CD14-positive monocyte (primary cell): ENCODE data around the gene SPTSSB. TPM values are rescaled to one million over a fixed set of nuclear protein-coding genes. Genes with fewer than 3 reads are reported as not detected.
A peak's percentile ranks its signal among the peaks of the same experiment; 100 is the strongest.

Experiments
- DNase-seq, 3 donors: peaks; one replicate each; pipeline ENCODE4 v3.0.0-alpha.2; 2011 to 2022
- H2AFZ ChIP-seq: 2 replicates; pipeline ENCODE4 v1.6.0; 2012; ENCODE audit warnings: mild to moderate bottlenecking, low read depth, low read length, inconsistent platforms; ENCODE audit not compliant: insufficient read depth, poor library complexity, severe bottlenecking
- H3K27ac ChIP-seq, 2 donors: 1 replicate in 1 of 2; 2 replicates in 1 of 2; pipeline ENCODE4 v1.5.1; 2012 to 2013; ENCODE audit warnings: low read length in 2 of 2, control low read depth in 1 of 2, inconsistent platforms in 1 of 2, low read depth in 1 of 2, mild to moderate bottlenecking in 1 of 2
- H3K27me3 ChIP-seq, 2 donors: one replicate each; pipeline versions ENCODE4 v1.6.0 to v1.6.1; 2011 to 2013; ENCODE audit warnings: low read length in 2 of 2; ENCODE audit not compliant: control insufficient read depth in 2 of 2, insufficient read depth in 2 of 2
- H3K36me3 ChIP-seq, 2 donors: replicated peaks in 1 of 2; 1 replicate in 1 of 2; 2 replicates in 1 of 2; pipeline versions ENCODE4 v1.5.1 to v1.6.1; 2012 to 2013; ENCODE audit warnings: low read length in 2 of 2, control low read depth in 1 of 2, inconsistent platforms in 1 of 2, mild to moderate bottlenecking in 1 of 2; ENCODE audit not compliant: insufficient read depth in 2 of 2, control insufficient read depth in 1 of 2
- H3K4me1 ChIP-seq, 2 donors: 1 replicate in 1 of 2; 2 replicates in 1 of 2; pipeline versions ENCODE4 v1.5.1 to v1.6.1; 2012 to 2013; ENCODE audit warnings: low read length in 2 of 2, control low read depth in 1 of 2, inconsistent platforms in 1 of 2, mild to moderate bottlenecking in 1 of 2, moderate library complexity in 1 of 2; ENCODE audit not compliant: insufficient read depth in 2 of 2, control insufficient read depth in 1 of 2
- H3K4me2 ChIP-seq: replicated peaks from 2 replicates; pipeline ENCODE3; 2012; ENCODE audit warnings: low read length, moderate library complexity, mild to moderate bottlenecking; ENCODE audit not compliant: poor library complexity, severe bottlenecking; ENCODE audit errors: extremely low read depth
- H3K4me3 ChIP-seq, 3 experiments: fragments of 200-600 bp in 1 of 3; sonication (generic) in 1 of 3; replicated peaks in 1 of 3; 1 replicate in 2 of 3; 2 replicates in 1 of 3; pipeline ENCODE4 v1.5.1; 2011 to 2013; ENCODE audit warnings: low read length in 3 of 3, mild to moderate bottlenecking in 3 of 3, control low read depth in 2 of 3, low read depth in 2 of 3, inconsistent platforms in 1 of 3, moderate library complexity in 1 of 3
- H3K79me2 ChIP-seq: 2 replicates; pipeline ENCODE4 v1.6.0; 2012; ENCODE audit warnings: mild to moderate bottlenecking, control low read depth, inconsistent platforms, low read length, moderate library complexity; ENCODE audit not compliant: insufficient read depth
- H3K9ac ChIP-seq: 2 replicates; pipeline ENCODE4 v1.6.0; 2017; ENCODE audit warnings: low read length, mild to moderate bottlenecking; ENCODE audit not compliant: insufficient read depth, poor library complexity, severe bottlenecking
- H3K9me3 ChIP-seq, 2 donors: replicated peaks in 1 of 2; 1 replicate in 1 of 2; 2 replicates in 1 of 2; pipeline versions ENCODE4 v1.5.1 to v1.6.1; 2012 to 2013; ENCODE audit warnings: low read length in 2 of 2, control low read depth in 1 of 2; ENCODE audit not compliant: control insufficient read depth in 1 of 2, insufficient read depth in 1 of 2
- H4K20me1 ChIP-seq: 2 replicates; pipeline ENCODE4 v1.6.0; 2012; ENCODE audit warnings: mild to moderate bottlenecking, low read length, control low read depth, moderate library complexity; ENCODE audit not compliant: insufficient read depth
- H3K27ac Mint-ChIP-seq, 7 donors: one replicate each; pipeline ENCODE4 v1.8.0; 2020; ENCODE audit warnings: mild to moderate bottlenecking in 7 of 7, mixed read lengths in 7 of 7, moderate library complexity in 6 of 7, inconsistent platforms in 2 of 7
- H3K27me3 Mint-ChIP-seq, 3 donors: one replicate each; pipeline ENCODE4 v1.8.0; 2021 to 2022; ENCODE audit warnings: low read depth in 3 of 3, mild to moderate bottlenecking in 3 of 3, mixed read lengths in 3 of 3, moderate library complexity in 3 of 3, inconsistent platforms in 1 of 3
- H3K36me3 Mint-ChIP-seq, 2 donors: one replicate each; pipeline ENCODE4 v1.8.0; 2020; ENCODE audit warnings: mixed read lengths in 2 of 2, inconsistent platforms in 1 of 2, mild to moderate bottlenecking in 1 of 2
- H3K4me1 Mint-ChIP-seq: one replicate; pipeline ENCODE4 v1.8.0; 2020; ENCODE audit warnings: mild to moderate bottlenecking, mixed read lengths
- H3K4me3 Mint-ChIP-seq, 2 donors: one replicate each; pipeline ENCODE4 v1.8.0; 2020; ENCODE audit warnings: mild to moderate bottlenecking in 2 of 2, mixed read lengths in 2 of 2, moderate library complexity in 1 of 2
- H3K9me3 Mint-ChIP-seq, 7 donors: one replicate each; pipeline ENCODE4 v1.8.0; 2020 to 2022; ENCODE audit warnings: mixed read lengths in 7 of 7, mild to moderate bottlenecking in 6 of 7, moderate library complexity in 6 of 7, inconsistent platforms in 2 of 7
- WGBS: methylation state at CpG from one replicate; pipeline ENCODE4 v1.1.5; 2013; ENCODE audit warnings: missing lambda C conversion rate; ENCODE audit not compliant: insufficient coverage; 5-methylcytosine and 5-hydroxymethylcytosine counted together
- intact Hi-C, 2 donors: fragments of 100-400 bp; cut with micrococcal nuclease; formaldehyde crosslinking; loops; one replicate each; pipeline versions ENCODE4 v1.15.0 to v1.15.1; 2023
- polyA plus RNA-seq, 3 donors: library from polyadenylated mRNA; depleted of rRNA in 1 of 3; unstranded in 2 of 3; stranded (reverse) in 1 of 3; fragments of 300-500 nt in 2 of 3; fragments of >200 nt in 1 of 3; fragmentation: Illumina TruSeq in 2 of 3; gene quantifications; 1 replicate in 2 of 3; 2 replicates in 1 of 3; pipeline ENCODE4 v1.2.3, GENCODE V29; 2012 to 2021
- TF ChIP-seq, protein P1 (sequence below): fragments of 200-600 bp; IDR thresholded peaks from one replicate; pipeline ENCODE4 v1.8.0; 2022; ENCODE audit warnings: antibody characterized with exemption, mild to moderate bottlenecking

SPTSSB gene
- polyA plus RNA-seq, 3 donors, result not detected

- Histone ChIP-seq H3K9me3 (peaks cover 0 to 9% of the 10 kb centered on the region in 2 donors), H2AFZ (no peak overlapping the region), H4K20me1 (no peaks in the 10 kb centered on the region), H3K4me3 (no peak overlapping the region), H3K4me1 (peaks cover 18 to 19% of the 10 kb centered on the region in 2 donors), H3K4me2 (no peak overlapping the region), H3K27ac (no peak overlapping the region), H3K27me3 (peaks cover 51 to 63% of the 10 kb centered on the region in 2 donors), H3K79me2 (no peaks in the 10 kb centered on the region), H3K9ac (no peak overlapping the region), H3K36me3 (no peaks in the 10 kb centered on the region)
- H3K9me3 Mint-ChIP-seq, result peaks cover 0 to 15% (median 6%) of the 10 kb centered on the region in 7 donors
- no peak overlapping the region for H3K27ac Mint-ChIP-seq
- TF ChIP-seq, protein P1, sequence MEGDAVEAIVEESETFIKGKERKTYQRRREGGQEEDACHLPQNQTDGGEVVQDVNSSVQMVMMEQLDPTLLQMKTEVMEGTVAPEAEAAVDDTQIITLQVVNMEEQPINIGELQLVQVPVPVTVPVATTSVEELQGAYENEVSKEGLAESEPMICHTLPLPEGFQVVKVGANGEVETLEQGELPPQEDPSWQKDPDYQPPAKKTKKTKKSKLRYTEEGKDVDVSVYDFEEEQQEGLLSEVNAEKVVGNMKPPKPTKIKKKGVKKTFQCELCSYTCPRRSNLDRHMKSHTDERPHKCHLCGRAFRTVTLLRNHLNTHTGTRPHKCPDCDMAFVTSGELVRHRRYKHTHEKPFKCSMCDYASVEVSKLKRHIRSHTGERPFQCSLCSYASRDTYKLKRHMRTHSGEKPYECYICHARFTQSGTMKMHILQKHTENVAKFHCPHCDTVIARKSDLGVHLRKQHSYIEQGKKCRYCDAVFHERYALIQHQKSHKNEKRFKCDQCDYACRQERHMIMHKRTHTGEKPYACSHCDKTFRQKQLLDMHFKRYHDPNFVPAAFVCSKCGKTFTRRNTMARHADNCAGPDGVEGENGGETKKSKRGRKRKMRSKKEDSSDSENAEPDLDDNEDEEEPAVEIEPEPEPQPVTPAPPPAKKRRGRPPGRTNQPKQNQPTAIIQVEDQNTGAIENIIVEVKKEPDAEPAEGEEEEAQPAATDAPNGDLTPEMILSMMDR, result no peak
- DNase-seq, result no peak
- intact Hi-C loops, result no loop called here
- H3K4me1 Mint-ChIP-seq, result peaks cover 19% of the 10 kb centered on the region
- peaks cover 59 to 68% (median 66%) of the 10 kb centered on the region in 3 donors for H3K27me3 Mint-ChIP-seq
- H3K36me3 Mint-ChIP-seq, result peaks cover 5 to 8% of the 10 kb centered on the region in 2 donors
- peak overlapping the region in 1 of 2 donors; percentile 47 for H3K4me3 Mint-ChIP-seq
- WGBS, result no CpG with 5 or more reads among the region's 3 CpGs
Observed at GRCh38 chr3:161369531-161369930, 1.8 kb downstream of the SPTSSB start.

DNA sequence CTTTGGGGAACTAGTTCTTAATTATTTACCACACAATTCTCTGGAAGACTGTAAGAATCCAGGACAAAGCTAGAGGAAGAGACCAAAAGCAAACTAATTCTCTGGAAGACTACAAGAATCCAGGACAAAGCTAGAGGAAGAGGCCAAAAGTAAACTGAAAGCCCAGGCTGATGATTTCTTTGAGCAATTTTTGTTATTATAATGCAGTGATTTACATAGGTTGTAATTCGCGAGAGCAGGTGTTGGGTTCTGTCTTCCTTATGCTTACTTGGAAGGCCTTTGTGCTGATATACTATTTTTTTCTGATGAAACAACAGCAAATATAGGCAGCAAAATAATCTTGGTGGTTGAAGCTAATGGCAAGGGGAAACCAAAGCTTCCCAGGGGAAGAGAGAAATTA, 5.2 kb downstream of the SPTSSB start:
- no peak for DNase-seq
- Mint-ChIP-seq H3K9me3 (peaks cover 0 to 5% (median 0%) of the 10 kb centered on the region in 7 donors), H3K27ac (no peak overlapping the region), H3K4me3 (no peak overlapping the region), H3K36me3 (no peaks in the 10 kb centered on the region), H3K27me3 (peaks cover 25 to 37% (median 32%) of the 10 kb centered on the region in 3 donors), H3K4me1 (no peaks in the 10 kb centered on the region)
- Histone ChIP-seq H3K36me3 (no peaks in the 10 kb centered on the region), H3K9me3 (no peaks in the 10 kb centered on the region), H2AFZ (no peak overlapping the region), H4K20me1 (no peaks in the 10 kb centered on the region), H3K4me2 (no peak overlapping the region), H3K27ac (no peak overlapping the region), H3K4me3 (no peak overlapping the region), H3K9ac (no peak overlapping the region), H3K79me2 (no peaks in the 10 kb centered on the region), H3K4me1 (no peaks in the 10 kb centered on the region), H3K27me3 (peaks cover 22 to 29% of the 10 kb centered on the region in 2 donors)
- intact Hi-C loops, result no loop called here
- TF ChIP-seq, protein P1, result no peak
- no CpG with 5 or more reads among the region's 2 CpGs for WGBS
